Ecto neural progenitor cell (in vitro differentiated cells): Measurements from ENCODE around the gene PCED1B.
A peak's percentile ranks its signal among the peaks of the same experiment; 100 is the strongest.

Experiments
- DNase-seq: peaks from one replicate; pipeline ENCODE4 v3.0.0-alpha.2; 2018; ENCODE audit warnings: low spot score

Gene PCED1B

DNA sequence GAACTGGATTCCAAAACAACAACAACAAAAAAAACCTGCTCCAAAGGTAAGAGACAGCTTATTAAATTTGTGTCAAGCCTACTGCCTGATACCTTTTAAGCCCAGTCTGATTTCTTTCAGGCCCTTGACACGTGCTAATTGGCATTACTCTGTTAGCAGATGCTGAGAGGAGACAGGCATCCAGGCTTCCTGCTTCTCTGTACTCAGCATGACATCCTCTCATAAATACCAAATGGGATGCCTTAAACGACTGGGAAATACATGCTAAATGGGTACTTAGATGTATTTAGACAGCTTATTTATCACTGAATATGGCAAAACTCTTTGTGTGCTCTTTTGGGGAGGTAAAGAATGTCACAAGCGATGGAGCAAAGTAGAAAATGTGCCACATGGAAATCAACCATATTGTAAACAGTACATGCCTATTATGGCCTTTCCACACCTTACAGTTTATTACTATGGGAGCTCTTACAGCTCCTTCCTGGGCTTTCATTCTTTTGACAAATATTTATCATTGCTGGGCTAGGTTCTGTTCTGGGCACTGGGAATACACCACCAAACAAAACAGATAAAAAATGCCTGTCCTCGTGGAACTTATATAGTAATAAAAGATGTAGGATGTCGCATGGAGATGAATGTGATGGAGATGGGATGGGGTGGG, 11.5 kb upstream of the PCED1B start:
- no peak for DNase-seq

- peak; percentile 63 for DNase-seq
These were observed 10.9 kb upstream of the PCED1B start for GRCh38 chr12:47068539-47068938.

DNA sequence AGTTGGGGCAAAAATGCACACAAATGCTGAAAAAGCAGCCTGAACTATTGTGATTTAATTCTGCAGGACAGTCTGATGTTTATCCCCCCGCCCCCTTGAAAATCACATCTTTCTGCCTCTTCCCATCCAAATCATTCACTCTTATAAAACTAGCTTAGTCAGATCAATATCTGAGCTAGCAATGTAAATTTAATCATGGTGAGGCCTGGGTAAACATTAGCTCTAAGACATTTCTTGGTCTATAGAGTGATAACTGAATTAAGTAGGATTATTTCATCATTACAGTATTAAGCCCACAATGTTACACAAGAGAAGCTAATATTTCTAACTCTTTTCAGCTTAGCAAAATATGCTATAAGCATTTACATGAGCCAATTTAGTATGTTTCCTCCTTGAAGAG, 9.1 kb upstream of the PCED1B start:
- DNase-seq, result no peak

DNA sequence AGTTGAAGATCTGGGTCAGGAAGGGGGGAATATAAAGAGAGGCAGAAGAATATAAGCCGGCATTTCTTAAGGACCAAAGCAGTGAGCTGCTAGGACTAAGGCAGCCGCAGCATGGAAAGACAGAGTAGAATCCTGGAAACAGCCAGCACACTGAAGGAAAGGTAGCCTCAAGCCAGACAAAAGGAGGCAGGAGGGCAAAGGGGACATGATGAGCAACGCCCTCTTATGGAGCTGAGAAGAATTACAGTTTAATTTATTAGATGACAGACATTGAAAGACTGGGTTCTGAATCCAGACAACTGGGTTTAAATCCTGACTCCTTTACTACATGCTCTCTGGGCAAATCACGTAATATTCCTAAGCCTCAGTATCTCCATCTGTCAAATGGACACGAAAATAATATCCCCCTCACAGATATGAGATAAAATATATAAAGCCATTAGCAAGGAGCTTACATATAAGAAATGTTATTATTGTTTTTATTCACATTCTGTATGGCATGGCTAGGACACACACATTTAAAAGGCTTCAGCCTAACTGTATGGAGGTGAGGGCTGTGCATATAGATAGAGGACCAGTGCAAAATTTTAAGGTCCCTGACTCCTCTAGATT, 8.1 kb upstream of the PCED1B start:
- no peak for DNase-seq

DNA sequence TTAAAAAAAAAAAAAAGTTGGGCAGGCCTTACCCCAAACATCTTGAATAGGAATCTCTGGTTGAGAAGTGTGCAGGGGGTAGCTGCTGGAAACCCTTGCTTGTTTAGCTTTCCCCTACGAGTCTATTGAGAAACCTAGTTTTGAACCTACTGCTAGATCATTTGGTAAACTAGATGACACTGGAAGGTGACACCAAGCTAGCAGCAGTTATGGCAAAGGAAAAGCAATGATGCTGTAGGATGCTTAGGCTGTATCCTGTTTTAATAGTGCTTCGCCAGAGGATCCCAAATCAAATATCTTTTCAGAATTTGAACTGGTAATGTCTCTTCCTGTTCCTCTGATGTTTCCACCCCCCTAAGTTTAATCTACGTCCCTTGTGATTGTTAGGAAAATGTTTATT, 5.5 kb upstream of the PCED1B start:
- no peak for DNase-seq

GRCh38 chr12:47074757-47075156, 4.7 kb upstream of the PCED1B start:
- no peak for DNase-seq

- DNase-seq, result no peak
These were observed 4.0 kb upstream of the PCED1B start for GRCh38 chr12:47075192-47076084.

- DNase-seq, result no peak
These were observed 2.0 kb upstream of the PCED1B start for GRCh38 chr12:47077206-47078085.

- no peak for DNase-seq
These were observed 1.4 kb upstream of the PCED1B start for GRCh38 chr12:47078086-47078395.

GRCh38 chr12:47078733-47079467, 521 bp upstream of the PCED1B start:
- DNase-seq, result no peak

GRCh38 chr12:47079981-47080724, 732 bp downstream of the PCED1B start:
- peak; percentile 85 for DNase-seq

GRCh38 chr12:47080725-47081502, 1.5 kb downstream of the PCED1B start:
- DNase-seq, result peak; percentile 66

- no peak for DNase-seq
These were observed 2.9 kb downstream of the PCED1B start for GRCh38 chr12:47082283-47082682.

GRCh38 chr12:47082796-47083621, 3.6 kb downstream of the PCED1B start:
- no peak for DNase-seq

GRCh38 chr12:47084172-47084571, 4.8 kb downstream of the PCED1B start:
- no peak for DNase-seq

- DNase-seq, result no peak
These were observed 6.4 kb downstream of the PCED1B start for GRCh38 chr12:47085815-47086252.

GRCh38 chr12:47087088-47087688, 7.8 kb downstream of the PCED1B start:
- DNase-seq, result no peak
